ENCODE measurements around the gene AFF3. TPM values are rescaled to one million over a fixed set of nuclear protein-coding genes. Genes with fewer than 3 reads are reported as not detected.

AFF3 gene
- total and polyA plus RNA-seq, 12 donors = 0.39 to 16.9 (median 7.0) TPM

- TF ChIP-seq, protein P1, sequence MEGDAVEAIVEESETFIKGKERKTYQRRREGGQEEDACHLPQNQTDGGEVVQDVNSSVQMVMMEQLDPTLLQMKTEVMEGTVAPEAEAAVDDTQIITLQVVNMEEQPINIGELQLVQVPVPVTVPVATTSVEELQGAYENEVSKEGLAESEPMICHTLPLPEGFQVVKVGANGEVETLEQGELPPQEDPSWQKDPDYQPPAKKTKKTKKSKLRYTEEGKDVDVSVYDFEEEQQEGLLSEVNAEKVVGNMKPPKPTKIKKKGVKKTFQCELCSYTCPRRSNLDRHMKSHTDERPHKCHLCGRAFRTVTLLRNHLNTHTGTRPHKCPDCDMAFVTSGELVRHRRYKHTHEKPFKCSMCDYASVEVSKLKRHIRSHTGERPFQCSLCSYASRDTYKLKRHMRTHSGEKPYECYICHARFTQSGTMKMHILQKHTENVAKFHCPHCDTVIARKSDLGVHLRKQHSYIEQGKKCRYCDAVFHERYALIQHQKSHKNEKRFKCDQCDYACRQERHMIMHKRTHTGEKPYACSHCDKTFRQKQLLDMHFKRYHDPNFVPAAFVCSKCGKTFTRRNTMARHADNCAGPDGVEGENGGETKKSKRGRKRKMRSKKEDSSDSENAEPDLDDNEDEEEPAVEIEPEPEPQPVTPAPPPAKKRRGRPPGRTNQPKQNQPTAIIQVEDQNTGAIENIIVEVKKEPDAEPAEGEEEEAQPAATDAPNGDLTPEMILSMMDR (IDR thresholded peaks at IDR 0.05) = no peak
- no peak for ATAC-seq
- WGBS, 2 donors = 89 to 94% methylated on average over 6 of the region's 6 CpGs
- intact Hi-C loops (cut with DNase I) = no loop called here
- H3K4me1 ChIP-seq = peaks cover 0 to 12% (median 6%) of the 10 kb centered on the region in 9 donors
- no peaks in the 10 kb centered on the region for H3K36me3 ChIP-seq
- H3K27ac ChIP-seq = no peak overlapping the region
- H3K27me3 ChIP-seq = no peaks in the 10 kb centered on the region
- peaks cover 0 to 3% (median 0%) of the 10 kb centered on the region in 11 donors for H3K9me3 ChIP-seq
- H3K4me3 ChIP-seq = no peak overlapping the region
- no peak for DNase-seq
Measured at GRCh38 chr2:99956232-99957030, 186.0 kb downstream of the AFF3 start.

GRCh38 chr2:99953750-99954149 lies 188.6 kb downstream of the AFF3 start:
- H3K36me3 ChIP-seq = no peaks in the 10 kb centered on the region
- H3K9me3 ChIP-seq = peaks cover 0 to 3% (median 0%) of the 10 kb centered on the region in 11 donors
- ATAC-seq (no peak), DNase-seq (no peak)
- WGBS, 2 donors = 98% methylated on average over 2 of the region's 2 CpGs
- H3K4me1 ChIP-seq = no peaks in the 10 kb centered on the region
- no peaks in the 10 kb centered on the region for H3K27me3 ChIP-seq
- TF ChIP-seq, protein P1 (IDR thresholded peaks at IDR 0.05) = no peak
- H3K27ac ChIP-seq = no peak overlapping the region
- H3K4me3 ChIP-seq = no peak overlapping the region
- intact Hi-C loops (cut with DNase I) = no loop called here

- Histone ChIP-seq H3K4me3 (no peak overlapping the region), H3K9me3 (no peaks in the 10 kb centered on the region), H3K27me3 (no peaks in the 10 kb centered on the region), H3K36me3 (no peaks in the 10 kb centered on the region), H3K27ac (no peak overlapping the region), H3K4me1 (no peaks in the 10 kb centered on the region)
- TF ChIP-seq, protein P1 (IDR thresholded peaks at IDR 0.05) = no peak
- no peak for ATAC-seq
- intact Hi-C loops (cut with DNase I) = loop anchor here in 1 of 10 donors (10.0 kb wide), 1 partner anchor 115 kb away; no protein-coding TSS in a partner anchor
- DNase-seq = no peak
- WGBS, 2 donors = 97 to 100% methylated on average over 1 of the region's 1 CpG
Measured at GRCh38 chr2:99949963-99950362, 192.4 kb downstream of the AFF3 start.

DNA sequence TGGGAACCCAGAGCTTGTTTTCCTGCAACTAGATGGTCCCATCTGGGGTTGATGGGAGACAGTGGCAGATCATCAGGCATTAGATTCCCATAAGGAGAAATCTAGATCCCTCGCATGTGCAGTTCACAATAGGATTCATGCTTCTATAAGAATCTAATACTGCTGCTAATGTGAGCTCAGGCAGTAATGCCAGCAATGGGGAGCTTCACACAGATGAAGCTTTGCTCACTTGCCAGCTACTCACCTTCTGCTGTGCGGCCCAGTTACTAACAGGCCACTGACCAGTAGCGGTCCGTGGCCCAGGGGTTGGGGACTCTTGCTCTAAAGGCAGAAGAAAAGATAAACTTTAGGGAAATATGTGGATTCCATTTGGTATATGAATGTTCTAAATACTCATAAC lies 192.9 kb downstream of the AFF3 start:
- DNase-seq (no peak), ATAC-seq (no peak)
- TF ChIP-seq, protein P1 (IDR thresholded peaks at IDR 0.05) = no peak
- intact Hi-C loops (cut with DNase I) = loop anchor here in 1 of 10 donors (10.0 kb wide), 1 partner anchor 115 kb away; no protein-coding TSS in a partner anchor
- Histone ChIP-seq H3K4me3 (no peak overlapping the region), H3K9me3 (no peaks in the 10 kb centered on the region), H3K27me3 (no peaks in the 10 kb centered on the region), H3K36me3 (no peaks in the 10 kb centered on the region), H3K4me1 (no peaks in the 10 kb centered on the region), H3K27ac (no peak overlapping the region)
- 96 to 98% methylated on average over 4 of the region's 4 CpGs for WGBS, 2 donors
